ENCODE data around the gene TTC31. TPM values are rescaled to one million over a fixed set of nuclear protein-coding genes. Genes with fewer than 3 reads are reported as not detected.
A peak's percentile ranks its signal among the peaks of the same experiment; 100 is the strongest.

TTC31 gene
- total RNA-seq, 1 donor from 2014 or later: 21.7 TPM

- DNase-seq (ENCODE audit: low spot score): no peak
Measured at GRCh38 chr2:74524955-74525716, 42.3 kb downstream of the TTC31 start.

- DNase-seq (ENCODE audit: low spot score): peak; percentile 48
Measured at GRCh38 chr2:74525717-74526648, 43.1 kb downstream of the TTC31 start, which contains the start of gene DQX1. Gene DQX1, minus strand, starts transcription at chr2:74526231. Its CDS starts 502 bp downstream, at chr2:74525729.

GRCh38 chr2:74526649-74527230, 43.9 kb downstream of the TTC31 start:
- DNase-seq (ENCODE audit: low spot score): no peak

GRCh38 chr2:74527741-74528140, 44.9 kb downstream of the TTC31 start:
- DNase-seq (ENCODE audit: low spot score): no peak

GRCh38 chr2:74528600-74529356, 45.9 kb downstream of the TTC31 start:
- DNase-seq (ENCODE audit: low spot score): no peak

GRCh38 chr2:74529357-74530238, 46.7 kb downstream of the TTC31 start, which contains the start of the genes AUP1 and HTRA2:
Gene AUP1, minus strand, starts transcription at chr2:74529706. Its CDS starts 77 bp downstream, at chr2:74529629.
Gene HTRA2, plus strand, starts transcription at chr2:74529933. Its CDS starts 74 bp downstream, at chr2:74530007.
- DNase-seq (ENCODE audit: low spot score): peak; percentile 100

GRCh38 chr2:74530239-74531187, 47.6 kb downstream of the TTC31 start:
- peak; percentile 49 for DNase-seq (ENCODE audit: low spot score)

GRCh38 chr2:74531666-74532065, 48.8 kb downstream of the TTC31 start:
- no peak for DNase-seq (ENCODE audit: low spot score)

GRCh38 chr2:74532222-74532621, 49.3 kb downstream of the TTC31 start:
- DNase-seq (ENCODE audit: low spot score): peak; percentile 47

GRCh38 chr2:74533464-74533863, 50.6 kb downstream of the TTC31 start:
- DNase-seq (ENCODE audit: low spot score): no peak

GRCh38 chr2:74534411-74534810, 51.5 kb downstream of the TTC31 start:
- DNase-seq (ENCODE audit: low spot score): no peak

- DNase-seq (ENCODE audit: low spot score): no peak
Measured at GRCh38 chr2:74535440-74535965, 52.6 kb downstream of the TTC31 start.

- no peak for DNase-seq (ENCODE audit: low spot score)
Measured at GRCh38 chr2:74536166-74536950, 53.5 kb downstream of the TTC31 start.

- no peak for DNase-seq (ENCODE audit: low spot score)
Measured at GRCh38 chr2:74537140-74537539, 54.3 kb downstream of the TTC31 start.

GRCh38 chr2:74538881-74539339, 56.0 kb downstream of the TTC31 start:
- no peak for DNase-seq (ENCODE audit: low spot score)

- no peak for DNase-seq (ENCODE audit: low spot score)
Measured at GRCh38 chr2:74540291-74540690, 57.4 kb downstream of the TTC31 start.

GRCh38 chr2:74542978-74543377, 60.1 kb downstream of the TTC31 start:
- DNase-seq (ENCODE audit: low spot score): no peak
